GM12878 (cell line): ENCODE results near the gene ZNF148. TPM values are rescaled to one million over a fixed set of nuclear protein-coding genes. Genes with fewer than 3 reads are reported as not detected.

ENCODE experiments used
- ATAC-seq: fragments of 200-7000 bp; cut with Tn5 transposase; 3 replicates; pipeline ENCODE4 v1.9.1; 2020; ENCODE audit warnings: mild to moderate bottlenecking, moderate library complexity
- BruUV-seq: library from RNA; stranded (reverse); fragments of 400-500 nt; replicated peaks from 2 replicates; lab custom pipeline; 2021; lab: Mats Ljungman, UMichigan
- CTCF ChIA-PET: fragments of 300-600 bp; sonication (Branson Sonifier 250); formaldehyde crosslinking; extraction: SDS; loops from one replicate; lab custom pipeline; 2021; ENCODE audit warnings: inconsistent platforms; lab: Yijun Ruan, JAX
- POLR2A ChIA-PET: fragments of 350-600 bp; formaldehyde crosslinking; extraction: SDS; loops from one replicate; lab custom pipeline; 2021; ENCODE audit warnings: inconsistent platforms; lab: Charles Lee
- RAD21 ChIA-PET: fragments of 300-600 bp; sonication (Branson Sonifier 250); formaldehyde crosslinking; loops from one replicate; lab custom pipeline; 2023; ENCODE audit warnings: antibody characterized with exemption; ENCODE audit not compliant: unreplicated experiment; lab: Charles Lee
- SMC1A ChIA-PET: fragments of 300-600 bp; sonication (Branson Sonifier 250); formaldehyde crosslinking; loops from one replicate; lab custom pipeline; 2023; ENCODE audit not compliant: unreplicated experiment, uncharacterized antibody; lab: Charles Lee
- DNase-seq: peaks from one replicate; pipeline ENCODE4 v3.0.0-alpha.2; 2011; ENCODE audit warnings: low read depth, low spot score
- FAIRE-seq: peaks from 3 replicates; lab custom pipeline; 2011; peaks lifted over from hg19 to GRCh38; lab: Jason Lieb, UNC
- H2AFZ ChIP-seq: 2 replicates; pipeline ENCODE4 v1.6.0; 2011; ENCODE audit warnings: low read depth, low read length, control low read depth; ENCODE audit not compliant: control insufficient read depth
- H3K27ac ChIP-seq: 2 replicates; pipeline ENCODE4 v1.5.1; 2011; ENCODE audit warnings: control low read depth; ENCODE audit not compliant: control insufficient read depth, insufficient read depth
- H3K27me3 ChIP-seq, 2 experiments: replicated peaks in 1 of 2; 2 replicates each; pipeline versions ENCODE4 v1.6.0 to v1.6.1; 2011; ENCODE audit warnings: low read length in 1 of 2; ENCODE audit not compliant: control insufficient read depth in 2 of 2, insufficient read depth in 2 of 2
- H3K36me3 ChIP-seq, 2 experiments: 2 replicates each; pipeline ENCODE4 v1.5.1; 2011; ENCODE audit warnings: low read length in 1 of 2; ENCODE audit not compliant: control insufficient read depth in 2 of 2, insufficient read depth in 2 of 2
- H3K4me1 ChIP-seq: 2 replicates; pipeline ENCODE4 v1.6.1; 2011; ENCODE audit warnings: mild to moderate bottlenecking, low read length, moderate library complexity, mixed read lengths; ENCODE audit not compliant: control insufficient read depth, insufficient read depth
- H3K4me2 ChIP-seq: 2 replicates; pipeline ENCODE4 v1.6.0; 2011; ENCODE audit warnings: control low read depth; ENCODE audit not compliant: control insufficient read depth, insufficient read depth
- H3K4me3 ChIP-seq: fragments of 200-600 bp; sonication (generic); 2 replicates; pipeline ENCODE4 v1.5.1; 2016
- H3K79me2 ChIP-seq: 2 replicates; pipeline ENCODE4 v1.6.0; 2011; ENCODE audit warnings: low read length; ENCODE audit not compliant: control insufficient read depth, insufficient read depth
- H3K9ac ChIP-seq: 2 replicates; pipeline ENCODE4 v1.8.0; 2011; ENCODE audit warnings: low read length, control low read depth, mixed read lengths; ENCODE audit not compliant: control insufficient read depth, insufficient read depth
- H3K9me3 ChIP-seq: replicated peaks from 3 replicates; pipeline ENCODE4 v1.5.1; 2011; ENCODE audit warnings: mild to moderate bottlenecking, low read length; ENCODE audit not compliant: control insufficient read depth, insufficient read depth
- H4K20me1 ChIP-seq: 2 replicates; pipeline ENCODE4 v1.6.0; 2011; ENCODE audit not compliant: control insufficient read depth, insufficient read depth
- ATF7 ChIP-seq: fragments of 450-650 bp; IDR thresholded peaks from 2 replicates; pipeline ENCODE4 v1.6.1; 2016; ENCODE audit warnings: low read depth, mild to moderate bottlenecking
- BACH1 ChIP-seq: fragments of 450-650 bp; IDR thresholded peaks from 2 replicates; pipeline ENCODE4 v1.6.1; 2017; ENCODE audit warnings: mild to moderate bottlenecking, borderline replicate concordance
- BCL11A ChIP-seq: IDR thresholded peaks from 2 replicates; pipeline ENCODE4 v1.6.1; 2011; ENCODE audit warnings: low read depth, low read length
- CHD4 ChIP-seq: fragments of 200-600 bp; sonication (generic); IDR thresholded peaks from 2 replicates; pipeline ENCODE4 v1.6.1; 2016; ENCODE audit warnings: mild to moderate bottlenecking
- EGR1 ChIP-seq, 2 experiments: IDR thresholded peaks; 1 replicate in 1 of 2; 2 replicates in 1 of 2; pipeline ENCODE4 v1.6.1; 2011 to 2012; ENCODE audit warnings: low read depth in 2 of 2, low read length in 2 of 2, borderline replicate concordance in 1 of 2, mild to moderate bottlenecking in 1 of 2, moderate library complexity in 1 of 2
- ESRRA ChIP-seq: IDR thresholded peaks from 2 replicates; pipeline ENCODE4 v1.6.1; 2012; ENCODE audit warnings: mild to moderate bottlenecking, low read length, improper control_type of control experiment
- FOXK2 ChIP-seq: fragments of 450-650 bp; IDR thresholded peaks from 2 replicates; pipeline ENCODE4 v1.6.1; 2017; ENCODE audit warnings: mild to moderate bottlenecking, moderate library complexity
- HDAC6 ChIP-seq: fragments of 200-600 bp; sonication (generic); IDR thresholded peaks from one replicate; pipeline ENCODE4 v1.8.0; 2017; ENCODE audit warnings: antibody characterized with exemption; ENCODE audit not compliant: unreplicated experiment
- HDGF ChIP-seq: fragments of 450-650 bp; IDR thresholded peaks from 2 replicates; pipeline ENCODE4 v1.6.1; 2016; ENCODE audit warnings: antibody characterized with exemption
- IKZF2 ChIP-seq, 2 experiments: fragments of 450-650 bp; IDR thresholded peaks; 2 replicates each; pipeline ENCODE4 v1.6.1; 2017; ENCODE audit warnings: mild to moderate bottlenecking in 2 of 2, moderate library complexity in 2 of 2
- NBN ChIP-seq: fragments of 450-650 bp; IDR thresholded peaks from 2 replicates; pipeline ENCODE4 v1.6.1; 2016
- NR2C2 ChIP-seq: IDR thresholded peaks from 2 replicates; pipeline ENCODE4 v1.6.1; 2011; ENCODE audit warnings: borderline replicate concordance, low read depth; ENCODE audit not compliant: control insufficient read depth, insufficient read length
- POLR2AphosphoS2 ChIP-seq: IDR thresholded peaks from 2 replicates; pipeline ENCODE4 v1.6.1; 2011; ENCODE audit warnings: low read depth, mild to moderate bottlenecking, low read length, improper control_type of control experiment, moderate library complexity
- SMARCA5 ChIP-seq: fragments of 450-650 bp; IDR thresholded peaks from 2 replicates; pipeline ENCODE4 v1.6.1; 2017; ENCODE audit warnings: mild to moderate bottlenecking
- SMC3 ChIP-seq: IDR thresholded peaks from 2 replicates; pipeline ENCODE4 v1.6.1; 2011; ENCODE audit warnings: low read length, improper control_type of control experiment, borderline replicate concordance
- ZNF274 ChIP-seq: IDR thresholded peaks from one replicate; pipeline ENCODE4 v1.8.0; 2011; ENCODE audit not compliant: insufficient read length, insufficient read depth
- WGBS: methylation state at CpG from one replicate; pipeline ENCODE4 v1.1.6; 2016; ENCODE audit warnings: low lambda C conversion rate; ENCODE audit not compliant: insufficient replicate concordance, insufficient coverage; ENCODE audit errors: missing lambda C conversion rate; 5-methylcytosine and 5-hydroxymethylcytosine counted together
- in situ Hi-C: fragments of 300-500 bp; cut with MboI; formaldehyde crosslinking; loops from 9 replicates; pipeline ENCODE4 v1.14.3; 2018; ENCODE audit warnings: mixed read lengths
- intact Hi-C: fragments of 100-400 bp; cut with micrococcal nuclease; formaldehyde crosslinking; loops from one replicate; pipeline ENCODE4 v1.14.2; 2022; ENCODE audit not compliant: unreplicated experiment
- polyA plus RNA-seq, 11 experiments: library from polyadenylated mRNA; depleted of rRNA in 4 of 11; unstranded in 6 of 11; stranded (reverse) in 5 of 11; fragments of >200 nt; fragmentation: Nextera tagmentation in 4 of 11; fragmentation: Illumina TruSeq in 1 of 11; extraction: Ambion mirVana in 4 of 11; extraction: Trizol in 1 of 11; gene quantifications; 1 replicate in 1 of 11; 2 replicates in 10 of 11; pipeline versions ENCODE4 v1.2.1 to v1.2.3, GENCODE V29; 2011 to 2016; ENCODE audit warnings: inconsistent platforms in 2 of 11, missing spikeins in 2 of 11, low read depth in 1 of 11
- total RNA-seq, 4 experiments: library from RNA; depleted of rRNA in 3 of 4; stranded (reverse); fragments of >200 nt in 3 of 4; fragmentation: Illumina TruSeq in 1 of 4; extraction: Trizol in 1 of 4; gene quantifications; 2 replicates each; pipeline versions ENCODE4 v1.2.1 to v1.2.3, GENCODE V29; 2013 to 2021
- TF ChIP-seq, protein P1 (sequence below): fragments of 450-650 bp; IDR thresholded peaks from 2 replicates; pipeline ENCODE4 v1.6.1; 2016; ENCODE audit warnings: mild to moderate bottlenecking
- TF ChIP-seq, protein P2 (sequence below): IDR thresholded peaks from 2 replicates; pipeline ENCODE4 v1.6.1; 2012; ENCODE audit warnings: low read depth, low read length, improper control_type of control experiment

Gene ZNF148
- total and polyA plus RNA-seq, 10 of the 15 experiments (the other 5 are each of a cell fraction or from before 2014, with no cell fraction given): 8.6 to 40.4 (median 26.7) TPM

- TF ChIP-seq ZNF274 (no peak), SMARCA5 (no peak)
- TF ChIP-seq, protein P1, sequence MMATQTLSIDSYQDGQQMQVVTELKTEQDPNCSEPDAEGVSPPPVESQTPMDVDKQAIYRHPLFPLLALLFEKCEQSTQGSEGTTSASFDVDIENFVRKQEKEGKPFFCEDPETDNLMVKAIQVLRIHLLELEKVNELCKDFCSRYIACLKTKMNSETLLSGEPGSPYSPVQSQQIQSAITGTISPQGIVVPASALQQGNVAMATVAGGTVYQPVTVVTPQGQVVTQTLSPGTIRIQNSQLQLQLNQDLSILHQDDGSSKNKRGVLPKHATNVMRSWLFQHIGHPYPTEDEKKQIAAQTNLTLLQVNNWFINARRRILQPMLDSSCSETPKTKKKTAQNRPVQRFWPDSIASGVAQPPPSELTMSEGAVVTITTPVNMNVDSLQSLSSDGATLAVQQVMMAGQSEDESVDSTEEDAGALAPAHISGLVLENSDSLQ: no peak
Observed at GRCh38 chr3:125375950-125376679, 990 bp upstream of the ZNF148 start (continued).

- ChIA-PET POLR2A (interaction anchor here (0.6 to 1.7 kb wide), 3 partner anchors 14 to 18 kb away, joined by 3 to 6 read pairs (median 6); no protein-coding TSS in a partner anchor), SMC1A (interaction anchor here (1.1 to 1.7 kb wide), 5 partner anchors 9 to 211 kb away, joined by 3 to 5 read pairs (median 4); no protein-coding TSS in a partner anchor)
- peak overlapping the region; percentile 90 for H3K4me3 ChIP-seq
Observed at GRCh38 chr3:125374501-125374995, 577 bp downstream of the ZNF148 start.

More at GRCh38 chr3:125374501-125374995, 577 bp downstream of the ZNF148 start:
- intact Hi-C loops: no loop called here
- H3K27ac ChIP-seq: peak overlapping the region; percentile 78
- no peaks in the 10 kb centered on the region; the same call in 1 of the 2 replicates for H3K4me1 ChIP-seq
- FAIRE-seq (no peak), DNase-seq (no peak), ATAC-seq (peak; percentile 61)
- no peaks in the 10 kb centered on the region; the same call in 2 of the 3 replicates for H3K9me3 ChIP-seq
- peak overlapping the region; percentile 4; the same call in 1 of the 2 replicates for H2AFZ ChIP-seq
- WGBS: under 1% methylated on average over 8 of the region's 26 CpGs
- in situ Hi-C loops: no loop called here
- ChIA-PET RAD21 (interaction anchor here (0.9 to 2.4 kb wide), 4 partner anchors 64 to 441 kb away, joined by 3 to 11 read pairs (median 4); partner anchors contain the start of gene MUC13), CTCF (interaction anchor here (0.6 to 1.0 kb wide), 4 partner anchors 8 to 158 kb away, joined by 3 to 4 read pairs (median 3); no protein-coding TSS in a partner anchor)
- H3K4me2 ChIP-seq: peak overlapping the region; percentile 89
- TF ChIP-seq ESRRA: no peak
- TF ChIP-seq CHD4: no peak
- TF ChIP-seq SMC3: no peak
- peak; percentile 20 to 30; a peak in 2 of 4 replicates for TF ChIP-seq IKZF2 (IDR thresholded peaks at IDR 0.05)
- TF ChIP-seq BACH1: 0 out of 2 replicates have a peak, but pooled peaks have one; percentile 30
- TF ChIP-seq, protein P2, sequence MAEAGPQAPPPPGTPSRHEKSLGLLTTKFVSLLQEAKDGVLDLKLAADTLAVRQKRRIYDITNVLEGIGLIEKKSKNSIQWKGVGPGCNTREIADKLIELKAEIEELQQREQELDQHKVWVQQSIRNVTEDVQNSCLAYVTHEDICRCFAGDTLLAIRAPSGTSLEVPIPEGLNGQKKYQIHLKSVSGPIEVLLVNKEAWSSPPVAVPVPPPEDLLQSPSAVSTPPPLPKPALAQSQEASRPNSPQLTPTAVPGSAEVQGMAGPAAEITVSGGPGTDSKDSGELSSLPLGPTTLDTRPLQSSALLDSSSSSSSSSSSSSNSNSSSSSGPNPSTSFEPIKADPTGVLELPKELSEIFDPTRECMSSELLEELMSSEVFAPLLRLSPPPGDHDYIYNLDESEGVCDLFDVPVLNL: no peak
- no peak for TF ChIP-seq FOXK2
- no peak for TF ChIP-seq ATF7
- peak; percentile 90 for TF ChIP-seq HDGF
- TF ChIP-seq NR2C2: no peak
- no peak for TF ChIP-seq HDAC6
- peak; percentile 19 for TF ChIP-seq NBN
- no peak for TF ChIP-seq BCL11A
- peak in 1 of 2 experiments; percentile 80; a peak in 1 of 3 replicates for TF ChIP-seq EGR1 (IDR thresholded peaks at IDR 0.05; ENCODE audit: borderline replicate concordance in 1 of 2, low read depth in 2 of 2, low read length in 2 of 2)
- no peak for TF ChIP-seq POLR2AphosphoS2
- H3K27me3 ChIP-seq: no peaks in the 10 kb centered on the region
- BruUV-seq: no TSS peak
- H3K9ac ChIP-seq: peak overlapping the region; percentile 88
- H4K20me1 ChIP-seq: no peaks in the 10 kb centered on the region
- H3K79me2 ChIP-seq: peaks cover 60% of the 10 kb centered on the region
- H3K36me3 ChIP-seq: no peaks in the 10 kb centered on the region
